ENCODE results near the gene TSPAN32.

GRCh38 chr11:2310786-2311352 lies 9.1 kb downstream of the TSPAN32 start:
- TF ChIP-seq CTCF (conservative IDR thresholded peaks at IDR 0.05; ENCODE audit: low read length): no peak
- TF ChIP-seq EZH2phosphoT487 (IDR thresholded peaks at IDR 0.05; ENCODE audit: borderline replicate concordance, low read depth, low read length): no peak
